HG03159 (cell line): ENCODE results near the gene CCDC81.

ENCODE experiments used
- ATAC-seq: cut with Tn5 transposase; IDR thresholded peaks from one replicate; pipeline ENCODE4 v1.9.1; 2021; ENCODE audit warnings: mild to moderate bottlenecking, moderate library complexity; ENCODE audit not compliant: unreplicated experiment

The CCDC81 gene

DNA sequence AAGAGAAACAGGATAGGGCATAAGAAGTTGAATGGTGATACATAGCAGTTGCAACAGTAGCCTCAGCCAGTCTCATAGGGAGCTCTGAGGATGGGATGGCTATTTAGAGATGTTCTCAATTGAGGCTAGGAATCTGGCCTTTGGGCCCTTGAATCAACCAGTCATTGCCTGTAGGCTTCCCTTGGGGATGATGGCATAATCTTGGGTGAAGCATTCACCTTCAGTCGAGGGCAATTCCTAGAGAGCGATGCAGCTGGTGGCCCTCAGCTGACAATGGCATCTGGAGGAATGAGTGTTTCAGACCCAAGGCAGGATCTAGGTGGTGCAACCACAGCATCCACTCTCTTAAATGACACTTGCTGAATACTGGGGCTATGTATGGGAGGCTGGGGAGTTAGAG is 61.0 kb downstream of the CCDC81 start:
- no peak for ATAC-seq

DNA sequence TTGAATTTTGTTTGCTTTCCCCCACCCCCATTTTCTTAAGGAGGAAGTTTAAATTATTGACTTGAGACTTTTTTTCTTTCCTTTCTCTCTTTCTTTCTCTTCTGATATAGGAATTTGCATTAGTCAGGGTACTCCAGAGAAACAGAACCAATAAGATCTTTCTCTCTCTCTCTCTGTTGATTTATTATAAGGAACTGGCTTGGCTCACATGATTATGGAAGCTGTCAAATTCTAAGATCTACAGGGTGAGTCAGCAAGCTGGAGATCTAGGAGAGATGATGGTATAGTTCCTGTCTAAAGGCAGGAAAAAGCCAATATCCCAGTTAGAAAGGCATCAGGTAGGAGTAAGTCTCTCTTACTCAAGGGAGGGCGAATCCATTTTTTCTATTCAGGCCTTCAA is 64.0 kb downstream of the CCDC81 start:
- no peak for ATAC-seq

DNA sequence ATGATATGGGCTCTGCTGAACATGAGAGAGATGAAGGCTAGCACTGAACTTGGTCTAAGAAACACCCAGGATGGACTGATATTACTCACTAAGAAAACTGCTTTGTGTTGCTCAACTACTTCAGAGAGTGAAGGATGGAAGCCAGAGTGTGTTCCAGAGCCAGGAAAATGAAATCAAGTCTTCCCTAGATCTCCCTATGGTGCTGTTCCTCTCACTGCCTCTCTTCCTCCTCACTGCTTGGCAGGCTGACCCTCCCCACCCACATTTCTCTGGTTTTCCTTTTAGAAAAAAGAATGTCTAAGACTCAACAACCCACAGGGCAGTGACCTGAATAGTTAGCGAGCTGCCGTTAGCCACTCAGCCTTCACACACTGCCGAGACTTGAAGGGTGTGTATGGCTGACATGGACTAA is 65.6 kb downstream of the CCDC81 start:
- ATAC-seq: no peak

GRCh38 chr11:86440843-86441242 is 66.2 kb downstream of the CCDC81 start:
- no peak for ATAC-seq

GRCh38 chr11:86442420-86442819 is 67.7 kb downstream of the CCDC81 start:
- no peak for ATAC-seq

GRCh38 chr11:86442827-86443226 is 68.1 kb downstream of the CCDC81 start:
- ATAC-seq: no peak

- no peak for ATAC-seq
Observed at GRCh38 chr11:86443415-86443814, 68.7 kb downstream of the CCDC81 start.

GRCh38 chr11:86444981-86445380 is 70.3 kb downstream of the CCDC81 start:
- no peak for ATAC-seq

DNA sequence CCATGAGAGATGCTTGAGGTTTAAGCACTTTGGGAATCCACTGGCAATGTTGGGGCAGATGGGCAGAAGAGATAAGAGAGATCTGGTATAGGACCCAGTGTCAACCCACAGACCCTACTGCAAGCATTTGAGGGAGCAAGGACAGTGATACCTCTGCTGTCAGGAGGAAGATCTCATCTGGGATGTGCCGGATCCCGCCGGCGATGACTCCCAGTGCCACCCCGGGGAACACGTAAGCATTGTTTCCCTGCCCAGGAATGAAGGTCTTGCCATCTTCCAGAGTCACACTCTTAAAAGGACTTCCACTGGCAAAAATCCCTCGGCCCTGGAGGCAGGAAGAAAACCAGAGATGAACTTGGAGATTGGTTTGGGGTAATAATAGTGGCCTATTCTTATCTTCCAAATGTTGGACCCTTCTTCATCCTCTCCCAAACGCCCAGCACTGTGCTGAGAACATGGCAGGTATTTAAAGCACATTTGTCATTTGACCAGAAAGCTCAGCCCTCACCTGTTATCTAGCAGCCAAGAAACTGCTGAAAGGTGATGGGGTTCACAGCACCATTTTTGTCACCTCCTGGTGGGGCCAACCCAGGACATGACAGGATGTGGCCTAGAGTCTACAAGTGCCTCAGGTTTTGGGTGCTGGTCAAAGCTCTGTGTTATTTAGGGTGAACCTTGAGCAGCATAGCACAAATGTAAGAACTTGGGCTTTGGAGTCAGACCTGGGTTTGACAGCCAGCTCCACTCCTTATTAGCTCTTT is 71.7 kb downstream of the CCDC81 start:
- no peak for ATAC-seq

DNA sequence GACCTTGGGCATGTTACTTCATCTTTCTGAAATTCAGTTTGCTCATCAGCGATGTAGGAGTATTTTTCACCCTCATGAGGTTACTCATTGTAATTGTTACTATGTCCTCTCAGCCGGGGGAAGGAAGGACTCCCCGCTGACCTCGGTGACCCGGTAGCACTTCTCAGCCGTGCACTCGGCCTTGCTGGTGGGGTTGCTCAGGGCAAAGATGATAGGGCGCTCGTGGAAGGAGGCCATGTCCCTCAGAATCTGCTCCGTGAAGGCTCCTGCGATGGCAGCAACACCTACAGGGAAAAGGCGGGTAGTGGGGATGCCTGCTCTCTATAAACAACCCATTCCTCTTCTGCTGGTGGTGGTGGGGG is 72.2 kb downstream of the CCDC81 start:
- ATAC-seq: no peak

DNA sequence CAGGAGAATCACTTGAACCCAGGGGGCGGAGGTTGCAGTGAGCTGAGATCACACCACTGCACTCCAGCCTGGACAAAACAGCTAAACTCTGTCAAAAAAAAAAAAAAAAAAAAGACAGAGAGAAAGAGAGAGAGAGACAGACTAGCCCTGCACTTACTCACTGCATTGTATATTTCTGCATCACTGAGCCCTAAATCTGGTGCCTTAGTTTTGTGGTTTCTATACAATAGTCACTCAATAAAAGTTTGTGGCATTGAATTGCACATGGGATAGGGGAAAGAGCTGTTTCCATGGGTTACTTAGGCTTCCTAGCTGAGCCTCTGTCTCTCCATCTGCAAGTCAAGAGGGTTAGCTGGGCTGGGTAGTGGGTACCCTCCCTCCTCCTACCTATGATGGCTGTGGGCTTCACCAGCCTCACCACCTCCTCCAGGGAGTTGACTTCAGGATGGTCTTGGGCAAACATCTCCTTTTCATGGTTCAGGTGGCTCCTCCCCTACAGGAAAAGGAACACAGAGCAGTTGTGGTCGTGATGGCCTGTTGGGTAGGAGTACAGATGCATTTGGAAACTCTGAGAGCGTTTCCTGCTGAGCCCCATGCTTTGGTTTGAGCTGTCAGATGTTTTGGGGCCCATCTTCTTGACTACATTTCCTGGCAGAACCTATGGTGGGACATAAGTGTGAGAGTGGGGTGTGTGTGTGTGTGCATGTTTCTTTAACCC is 73.2 kb downstream of the CCDC81 start:
- ATAC-seq: no peak

DNA sequence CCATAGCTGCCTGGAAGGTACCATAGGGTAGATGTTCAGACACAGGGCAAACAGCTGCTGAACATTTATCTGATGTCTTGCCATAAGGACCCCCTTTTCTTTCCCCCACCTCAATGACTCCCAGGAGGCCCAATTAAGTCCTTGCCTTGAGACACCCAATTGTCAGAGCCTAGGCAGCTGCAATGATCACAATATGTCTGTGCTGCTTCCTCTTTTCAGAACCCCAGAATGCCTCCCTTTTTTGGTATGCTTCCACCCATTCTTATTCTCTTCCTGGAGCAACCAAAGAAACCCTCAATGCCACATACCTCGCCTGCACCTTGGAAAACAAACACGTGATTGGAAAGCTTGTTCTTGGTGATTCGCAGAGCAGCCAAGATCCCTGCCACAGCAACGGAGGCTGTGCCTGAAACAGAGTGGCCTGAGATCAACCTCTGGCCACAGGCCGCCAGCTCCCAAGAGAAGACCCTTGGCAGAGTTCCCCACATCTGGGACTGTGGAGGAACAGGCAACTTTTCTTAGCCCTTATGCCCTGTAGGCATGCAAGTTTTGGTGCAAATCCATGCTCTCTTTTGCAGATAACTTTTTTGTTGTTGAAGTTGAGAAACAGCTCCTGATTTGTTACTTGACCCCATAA is 75.4 kb downstream of the CCDC81 start:
- ATAC-seq: no peak

DNA sequence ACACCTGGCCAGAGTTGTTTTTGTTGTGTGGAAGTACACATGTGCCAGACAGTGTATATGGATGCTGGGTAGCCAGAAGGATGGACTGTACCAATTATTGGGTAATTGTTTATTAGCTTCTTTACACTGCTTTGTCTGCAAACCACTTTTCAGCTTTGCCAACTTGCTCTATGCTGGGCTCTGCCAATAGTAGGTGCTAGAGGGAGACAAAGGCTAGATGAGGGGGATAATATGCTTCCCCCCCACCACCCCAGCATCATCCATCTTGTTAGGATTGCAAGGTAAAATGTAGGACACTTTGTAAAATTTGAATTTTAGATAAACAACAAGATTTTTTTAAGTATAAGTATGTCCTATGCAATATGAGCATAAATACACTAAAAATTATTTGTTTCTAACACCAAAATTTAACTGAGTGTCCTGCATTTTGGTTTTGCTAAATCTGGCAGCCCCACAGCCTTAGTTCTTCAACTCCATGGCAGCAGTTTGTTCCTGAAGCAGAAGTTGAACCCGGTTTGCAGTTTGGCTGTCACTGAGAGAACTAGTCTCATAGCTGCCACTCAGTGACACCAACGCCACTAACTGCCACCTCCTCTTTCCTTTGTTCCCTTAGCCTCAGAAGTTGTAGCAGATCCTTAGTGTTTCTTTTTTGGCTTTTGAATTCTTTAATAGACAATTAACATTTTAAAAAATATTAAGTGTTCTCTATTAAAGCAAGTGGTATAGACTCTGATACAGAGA is 78.8 kb downstream of the CCDC81 start:
- ATAC-seq: no peak

DNA sequence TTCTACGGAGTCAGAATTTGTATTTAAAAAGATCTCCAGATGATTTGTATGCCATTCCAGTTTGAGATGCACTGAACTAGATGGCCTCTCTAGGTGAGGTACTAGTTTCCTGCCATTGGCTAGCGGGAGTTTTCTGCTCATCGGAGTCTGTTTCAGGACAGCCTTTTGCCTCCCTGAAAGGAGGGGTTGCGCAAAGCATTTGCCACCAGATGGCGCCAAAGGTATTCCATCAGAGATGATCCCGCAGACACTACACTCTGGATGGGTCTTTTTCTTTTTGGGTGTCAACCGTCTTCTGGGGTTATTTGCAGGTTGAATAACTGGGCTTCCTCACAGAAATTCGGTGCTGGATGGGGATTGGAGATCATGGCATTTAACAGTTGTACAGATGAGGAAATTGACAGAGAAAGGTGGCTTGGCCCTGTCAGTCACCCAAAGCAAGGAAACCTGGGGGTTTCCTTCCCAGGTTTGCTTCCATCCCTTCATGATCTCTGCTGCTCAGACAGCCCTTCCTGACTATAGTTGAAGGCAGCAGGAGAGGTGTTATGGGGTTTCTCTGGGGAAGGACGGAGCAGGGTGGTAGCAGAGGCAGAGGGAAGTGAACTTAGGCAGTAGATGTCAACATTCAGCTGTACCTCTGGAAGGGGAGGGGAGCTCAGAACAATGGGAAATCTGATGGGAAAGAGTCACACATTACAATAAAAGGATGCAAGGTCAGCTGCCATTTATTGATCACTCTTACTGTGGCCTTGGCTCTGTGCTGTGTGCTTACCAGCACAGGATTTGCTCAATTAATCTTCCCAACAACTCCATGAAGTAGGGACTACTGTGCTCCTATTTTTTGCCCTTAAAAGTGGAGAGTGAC is 81.6 kb downstream of the CCDC81 start:
- peak; percentile 96 for ATAC-seq

DNA sequence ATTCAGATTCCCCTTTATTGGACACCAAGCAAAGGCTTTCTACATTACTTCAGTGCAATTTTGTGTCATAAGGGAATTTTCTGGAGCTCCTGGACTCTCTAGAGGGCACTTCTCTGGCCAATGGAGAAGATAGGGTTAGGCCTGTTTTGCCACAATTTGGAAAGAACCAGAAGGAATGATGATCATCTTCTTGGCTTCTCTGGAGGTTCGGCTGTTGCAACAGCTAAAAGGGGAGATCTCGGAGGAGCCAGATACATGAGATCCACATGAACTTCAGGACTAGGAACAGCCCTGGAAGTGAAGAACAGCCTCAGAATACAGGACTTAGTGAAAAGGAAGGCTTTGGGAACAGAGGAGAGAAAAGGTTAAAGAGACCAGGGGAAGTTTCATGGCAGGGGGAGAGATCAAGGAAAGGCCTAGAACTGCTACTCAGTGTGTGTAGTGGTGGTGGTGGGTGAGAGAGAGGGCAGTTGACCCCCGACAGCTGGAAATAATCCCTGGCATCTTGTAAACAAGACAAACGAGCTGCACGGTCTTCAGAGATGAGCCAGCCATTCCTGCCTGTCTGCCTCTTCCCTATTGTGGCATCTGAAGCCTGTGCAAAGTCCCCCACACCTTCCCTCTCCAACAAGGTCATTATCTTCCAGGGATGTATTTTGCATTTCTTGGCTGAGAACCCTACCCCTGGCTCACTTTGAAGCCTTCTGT is 83.8 kb downstream of the CCDC81 start:
- no peak for ATAC-seq

- ATAC-seq: no peak
Observed at GRCh38 chr11:86459002-86459385, 84.3 kb downstream of the CCDC81 start.

DNA sequence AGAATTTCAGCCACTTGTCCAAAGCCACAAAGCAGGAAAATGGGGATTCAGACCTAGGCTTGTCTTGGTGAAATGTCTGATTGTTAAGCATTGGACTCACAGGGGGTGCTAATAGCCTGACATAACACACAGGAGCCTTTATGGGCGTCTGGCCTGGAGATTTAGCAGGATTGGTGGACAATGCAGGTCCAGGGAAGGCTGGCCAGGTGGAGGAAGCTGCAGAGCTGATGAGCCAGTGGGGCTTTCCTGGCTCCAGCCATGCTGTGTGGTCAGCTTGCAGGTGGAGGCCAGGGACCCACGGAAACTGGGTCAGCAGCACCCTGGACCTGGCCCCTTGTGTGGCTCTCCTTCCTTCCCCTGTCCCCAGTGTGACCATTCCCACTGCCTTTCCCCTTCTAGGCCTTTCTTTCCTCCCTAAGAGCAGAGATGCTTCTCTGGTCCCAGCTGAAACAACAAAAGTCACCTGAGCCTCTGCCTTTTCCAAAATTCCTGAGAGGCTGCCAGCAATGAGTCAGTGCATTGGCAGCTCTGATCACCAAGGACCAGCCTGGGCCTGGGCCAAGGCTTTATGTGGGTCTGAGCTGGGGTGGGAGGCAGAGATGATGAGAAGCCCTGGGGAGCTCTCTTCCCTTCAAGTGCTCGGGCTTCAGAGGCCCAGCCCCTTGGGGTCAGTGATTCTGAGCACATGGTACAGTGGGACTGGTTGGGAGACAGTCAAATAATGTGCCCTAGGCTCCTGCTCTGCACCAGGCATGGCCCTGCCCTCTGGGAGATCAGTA is 85.2 kb downstream of the CCDC81 start:
- ATAC-seq: no peak

DNA sequence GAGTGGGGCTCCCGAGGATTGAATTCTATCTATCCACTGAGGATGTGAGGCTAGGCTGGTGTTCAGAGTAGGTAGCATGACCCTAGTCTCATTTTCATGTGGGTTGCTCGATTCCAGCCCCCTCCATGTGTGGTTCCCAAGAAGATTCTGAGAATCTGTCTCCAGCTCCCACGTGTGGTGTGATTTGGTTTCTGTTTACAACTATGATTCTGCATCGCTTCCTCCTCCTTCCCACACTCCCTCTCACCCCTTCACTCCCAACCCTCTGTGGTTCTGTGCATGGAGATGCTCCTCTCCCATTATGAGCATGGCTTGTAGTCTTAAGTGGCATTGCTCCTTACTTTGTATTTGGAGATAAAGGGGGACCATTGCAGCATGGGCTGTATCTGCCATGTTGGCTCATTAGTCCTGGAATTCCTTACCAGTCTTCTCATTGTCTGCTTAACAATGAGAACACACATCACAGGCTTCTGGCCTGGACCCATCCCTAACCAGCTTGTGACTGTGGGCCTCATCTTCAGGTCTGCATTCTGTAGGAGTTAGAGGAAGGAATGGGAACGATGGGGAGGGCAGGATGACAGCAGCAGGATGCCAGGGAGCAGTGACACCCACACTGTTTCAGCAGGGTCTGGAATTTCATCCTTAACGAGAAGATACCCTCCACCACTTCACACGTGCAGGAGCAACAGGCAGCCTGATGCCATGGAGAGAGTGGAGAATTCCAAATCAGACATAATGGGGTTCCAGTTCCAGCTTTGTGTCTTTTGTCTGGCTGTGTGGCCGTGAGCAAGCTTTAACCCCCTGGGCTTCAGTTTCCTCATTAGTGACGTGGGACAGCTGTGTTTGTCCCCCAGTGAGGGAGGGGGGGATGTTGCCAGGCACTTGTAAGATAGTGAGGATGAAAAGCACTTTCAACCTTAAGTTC is 86.0 kb downstream of the CCDC81 start:
- no peak for ATAC-seq
